ENCODE results near the gene MAP4K3. TPM values are rescaled to one million over a fixed set of nuclear protein-coding genes. Genes with fewer than 3 reads are reported as not detected.

Gene MAP4K3
- total and polyA plus RNA-seq, 9 of the 15 experiments (the other 6 are each of a cell fraction or from before 2014, with no cell fraction given): 3.1 to 30.0 (median 16.9) TPM

- Histone ChIP-seq H3K79me2 (ENCODE audit: control insufficient read depth, insufficient read depth, low read length) (no peaks in the 10 kb centered on the region), H3K27me3 (ENCODE audit: control insufficient read depth in 2 of 2, insufficient read depth in 2 of 2, low read length in 2 of 2) (no peaks in the 10 kb centered on the region), H2AFZ (ENCODE audit: low read depth, low read length) (no peak overlapping the region), H3K36me3 (ENCODE audit: control insufficient read depth, insufficient read depth, low read length) (peaks cover 22% of the 10 kb centered on the region), H3K4me1 (replicated peaks in 1 of 2; ENCODE audit: control insufficient read depth in 2 of 2, insufficient read depth in 2 of 2, low read length in 2 of 2) (no peaks in the 10 kb centered on the region), H3K4me2 (ENCODE audit: insufficient read depth, low read length) (no peak overlapping the region), H3K4me3 (no peak overlapping the region), H3K27ac (ENCODE audit: extremely low read depth, low read depth, low read length) (no peak overlapping the region), H3K9me1 (ENCODE audit: control insufficient read depth, insufficient read depth, low read length) (no peaks in the 10 kb centered on the region), H3K9ac (ENCODE audit: insufficient read depth in 1 of 2, low read depth in 2 of 2, low read length in 2 of 2) (no peak overlapping the region), H3K9me3 (replicated peaks; ENCODE audit: control insufficient read depth, insufficient read depth, low read depth, low read length) (no peaks in the 10 kb centered on the region), H4K20me1 (replicated peaks; ENCODE audit: control insufficient read depth, insufficient read depth, low read length) (no peaks in the 10 kb centered on the region)
- in situ Hi-C loops (cut with MboI): no loop called here
- FAIRE-seq: no peak
- DNase-seq (ENCODE audit: extremely low read depth in 1 of 4, low spot score in 3 of 4): no peak
- WGBS (ENCODE audit: insufficient coverage, low coverage, missing lambda C conversion rate): 81% methylated on average over 1 of the region's 1 CpG
- intact Hi-C loops (cut with micrococcal nuclease): no loop called here
- ChIA-PET CTCF (ENCODE audit: low intra/inter-chr PET ratio) (no interaction called here), POLR2A (interaction anchor here (0.7 kb wide), 1 partner anchor 390 kb away, joined by 3 read pairs; no protein-coding TSS in a partner anchor)
- no peak for TF ChIP-seq ZNF778 (CRISPR knock-in tag; IDR thresholded peaks at IDR 0.05)
- no peak for TF ChIP-seq ZFP36 (IDR thresholded peaks at IDR 0.05; ENCODE audit: low read depth, low read length, partially characterized antibody)
- TF ChIP-seq NFIX (CRISPR knock-in tag; IDR thresholded peaks at IDR 0.05; ENCODE audit: low read depth): no peak
- no peak for TF ChIP-seq CSDE1 (IDR thresholded peaks at IDR 0.05)
- TF ChIP-seq STAT5B (CRISPR knock-in tag; IDR thresholded peaks at IDR 0.05): no peak
- TF ChIP-seq GATAD2B (IDR thresholded peaks at IDR 0.05; ENCODE audit: borderline replicate concordance): no peak
- TF ChIP-seq NFXL1 (CRISPR knock-in tag; IDR thresholded peaks at IDR 0.05): no peak
- no peak for TF ChIP-seq HNRNPH1 (optimal IDR thresholded peaks at IDR 0.05; ENCODE audit: low read depth, low read length)
- TF ChIP-seq EGR1 (conservative IDR thresholded peaks at IDR 0.05): no peak
- TF ChIP-seq, protein P1, sequence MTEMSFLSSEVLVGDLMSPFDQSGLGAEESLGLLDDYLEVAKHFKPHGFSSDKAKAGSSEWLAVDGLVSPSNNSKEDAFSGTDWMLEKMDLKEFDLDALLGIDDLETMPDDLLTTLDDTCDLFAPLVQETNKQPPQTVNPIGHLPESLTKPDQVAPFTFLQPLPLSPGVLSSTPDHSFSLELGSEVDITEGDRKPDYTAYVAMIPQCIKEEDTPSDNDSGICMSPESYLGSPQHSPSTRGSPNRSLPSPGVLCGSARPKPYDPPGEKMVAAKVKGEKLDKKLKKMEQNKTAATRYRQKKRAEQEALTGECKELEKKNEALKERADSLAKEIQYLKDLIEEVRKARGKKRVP (CRISPR knock-in tag; IDR thresholded peaks at IDR 0.05): no peak
- TF ChIP-seq LARP7 (IDR thresholded peaks at IDR 0.05): no peak
- no peak for TF ChIP-seq ZNF239 (CRISPR knock-in tag; IDR thresholded peaks at IDR 0.05)
- TF ChIP-seq E2F5 (CRISPR knock-in tag; IDR thresholded peaks at IDR 0.05): no peak
- no peak for TF ChIP-seq SP2 (IDR thresholded peaks at IDR 0.05; ENCODE audit: extremely low read depth, low read depth, low read length, poor library complexity, severe bottlenecking)
- TF ChIP-seq NR4A1 (CRISPR knock-in tag; IDR thresholded peaks at IDR 0.05): no peak
- no peak for TF ChIP-seq NR4A1 (tag; IDR thresholded peaks at IDR 0.05)
- no peak for TF ChIP-seq POLR2H (tag; IDR thresholded peaks at IDR 0.05; ENCODE audit: low read depth)
- no peak for TF ChIP-seq ZNF551 (CRISPR knock-in tag; IDR thresholded peaks at IDR 0.05)
- no peak; the same call in 2 of the 3 replicates for ATAC-seq
- no TSS peak for BruUV-seq (replicated peaks)
Observed at GRCh38 chr2:39306626-39307025, 130.5 kb downstream of the MAP4K3 start.
